ENCODE results near the gene KCNG2. TPM values are rescaled to one million over a fixed set of nuclear protein-coding genes. Genes with fewer than 3 reads are reported as not detected.

Gene KCNG2
- total and polyA plus RNA-seq, 2 of the 13 experiments (the other 11 are each of a cell fraction or from before 2014, with no cell fraction given): not detected

DNA sequence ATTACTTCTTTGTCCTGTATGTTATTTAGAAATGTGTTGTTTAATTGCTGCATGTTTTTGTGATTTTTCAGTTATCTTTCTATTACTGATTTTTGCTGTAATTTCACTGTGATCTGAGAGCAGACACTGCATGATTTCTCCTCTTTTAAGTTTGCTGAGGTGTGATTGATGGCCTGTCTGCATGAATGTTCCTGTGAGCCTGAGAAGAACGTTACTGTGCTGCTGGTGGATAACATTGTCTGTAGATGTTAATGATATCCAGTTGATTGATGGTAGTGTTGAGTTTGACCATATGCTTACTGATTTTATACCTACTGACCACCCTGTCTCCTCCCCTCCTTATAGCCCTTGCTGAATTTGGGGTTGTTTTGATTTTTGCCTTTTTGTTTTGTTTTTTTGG, 37.4 kb upstream of the KCNG2 start (continued):
- TF ChIP-seq, protein P1, sequence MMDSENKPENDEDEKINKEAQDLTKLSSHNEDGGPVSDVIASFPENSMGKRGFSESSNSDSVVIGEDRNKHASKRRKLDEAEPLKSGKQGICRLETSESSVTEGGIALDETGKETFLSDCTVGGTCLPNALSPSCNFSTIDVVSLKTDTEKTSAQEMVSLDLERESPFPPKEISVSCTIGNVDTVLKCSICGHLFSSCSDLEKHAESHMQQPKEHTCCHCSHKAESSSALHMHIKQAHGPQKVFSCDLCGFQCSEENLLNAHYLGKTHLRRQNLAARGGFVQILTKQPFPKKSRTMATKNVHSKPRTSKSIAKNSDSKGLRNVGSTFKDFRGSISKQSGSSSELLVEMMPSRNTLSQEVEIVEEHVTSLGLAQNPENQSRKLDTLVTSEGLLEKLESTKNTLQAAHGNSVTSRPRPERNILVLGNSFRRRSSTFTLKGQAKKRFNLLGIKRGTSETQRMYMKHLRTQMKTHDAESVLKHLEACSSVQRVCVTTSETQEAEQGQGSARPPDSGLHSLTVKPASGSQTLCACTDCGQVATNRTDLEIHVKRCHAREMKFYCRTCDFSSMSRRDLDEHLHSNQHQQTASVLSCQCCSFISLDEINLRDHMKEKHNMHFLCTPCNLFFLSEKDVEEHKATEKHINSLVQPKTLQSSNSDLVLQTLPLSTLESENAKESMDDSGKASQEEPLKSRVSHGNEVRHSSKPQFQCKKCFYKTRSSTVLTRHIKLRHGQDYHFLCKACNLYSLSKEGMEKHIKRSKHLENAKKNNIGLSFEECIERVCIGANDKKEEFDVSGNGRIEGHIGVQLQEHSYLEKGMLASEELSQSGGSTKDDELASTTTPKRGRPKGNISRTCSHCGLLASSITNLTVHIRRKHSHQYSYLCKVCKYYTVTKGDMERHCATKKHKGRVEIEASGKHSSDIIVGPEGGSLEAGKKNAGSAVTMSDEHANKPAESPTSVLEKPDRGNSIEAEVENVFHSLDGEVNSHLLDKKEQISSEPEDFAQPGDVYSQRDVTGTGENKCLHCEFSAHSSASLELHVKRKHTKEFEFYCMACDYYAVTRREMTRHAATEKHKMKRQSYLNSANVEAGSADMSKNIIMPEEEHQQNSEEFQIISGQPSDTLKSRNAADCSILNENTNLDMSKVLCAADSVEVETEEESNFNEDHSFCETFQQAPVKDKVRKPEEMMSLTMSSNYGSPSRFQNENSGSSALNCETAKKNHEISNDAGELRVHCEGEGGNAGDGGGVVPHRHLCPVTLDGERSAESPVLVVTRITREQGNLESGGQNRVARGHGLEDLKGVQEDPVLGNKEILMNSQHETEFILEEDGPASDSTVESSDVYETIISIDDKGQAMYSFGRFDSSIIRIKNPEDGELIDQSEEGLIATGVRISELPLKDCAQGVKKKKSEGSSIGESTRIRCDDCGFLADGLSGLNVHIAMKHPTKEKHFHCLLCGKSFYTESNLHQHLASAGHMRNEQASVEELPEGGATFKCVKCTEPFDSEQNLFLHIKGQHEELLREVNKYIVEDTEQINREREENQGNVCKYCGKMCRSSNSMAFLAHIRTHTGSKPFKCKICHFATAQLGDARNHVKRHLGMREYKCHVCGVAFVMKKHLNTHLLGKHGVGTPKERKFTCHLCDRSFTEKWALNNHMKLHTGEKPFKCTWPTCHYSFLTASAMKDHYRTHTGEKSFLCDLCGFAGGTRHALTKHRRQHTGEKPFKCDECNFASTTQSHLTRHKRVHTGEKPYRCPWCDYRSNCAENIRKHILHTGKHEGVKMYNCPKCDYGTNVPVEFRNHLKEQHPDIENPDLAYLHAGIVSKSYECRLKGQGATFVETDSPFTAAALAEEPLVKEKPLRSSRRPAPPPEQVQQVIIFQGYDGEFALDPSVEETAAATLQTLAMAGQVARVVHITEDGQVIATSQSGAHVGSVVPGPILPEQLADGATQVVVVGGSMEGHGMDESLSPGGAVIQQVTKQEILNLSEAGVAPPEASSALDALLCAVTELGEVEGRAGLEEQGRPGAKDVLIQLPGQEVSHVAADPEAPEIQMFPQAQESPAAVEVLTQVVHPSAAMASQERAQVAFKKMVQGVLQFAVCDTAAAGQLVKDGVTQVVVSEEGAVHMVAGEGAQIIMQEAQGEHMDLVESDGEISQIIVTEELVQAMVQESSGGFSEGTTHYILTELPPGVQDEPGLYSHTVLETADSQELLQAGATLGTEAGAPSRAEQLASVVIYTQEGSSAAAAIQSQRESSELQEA (CRISPR knock-in tag; IDR thresholded peaks at IDR 0.05; ENCODE audit: not compliant biosample characterization): no peak
- TF ChIP-seq ZNF232 (CRISPR knock-in tag; IDR thresholded peaks at IDR 0.05; ENCODE audit: borderline replicate concordance) (no peak), ZNF670 (CRISPR knock-in tag; IDR thresholded peaks at IDR 0.05; ENCODE audit: borderline replicate concordance) (no peak), ZNF382 (CRISPR knock-in tag; IDR thresholded peaks at IDR 0.05; ENCODE audit: borderline replicate concordance) (no peak), NFE2 (CRISPR knock-in tag; IDR thresholded peaks at IDR 0.05) (no peak)

GRCh38 chr18:79760881-79761280, 36.9 kb upstream of the KCNG2 start:
- H2AFZ ChIP-seq (ENCODE audit: low read length): no peak overlapping the region
- no peaks in the 10 kb centered on the region for H3K9me3 ChIP-seq (ENCODE audit: low read length)
- DNase-seq (ENCODE audit: low spot score) (no peak), ATAC-seq (no peak), FAIRE-seq (no peak)
- in situ Hi-C loops (cut with HindIII; ENCODE audit: extremely low pct_ligation_motif_present, low pct_unique_long_range_greater_than_20kb): no loop called here
- intact Hi-C loops (cut with micrococcal nuclease; ENCODE audit: unreplicated experiment): no loop called here
- H3K27me3 ChIP-seq (ENCODE audit: control insufficient read depth in 1 of 2, insufficient read depth in 2 of 2, low read length in 2 of 2): peaks cover 0 to 3% of the 10 kb centered on the region in 2 experiments; a peak in 1 of 5 replicates
- no TSS peak for BruUV-seq (replicated peaks)
- H3K4me1 ChIP-seq (ENCODE audit: insufficient read depth, low read length): no peaks in the 10 kb centered on the region
- ChIA-PET POLR2A (no interaction called here), CTCF (ENCODE audit: low intra/inter-chr PET ratio, low total read pairs) (no interaction called here)
- H3K9ac ChIP-seq (ENCODE audit: insufficient read depth, low read depth, low read length): no peak overlapping the region
- H4K20me1 ChIP-seq (ENCODE audit: insufficient read depth, low read length): no peaks in the 10 kb centered on the region
- no peak overlapping the region for H3K27ac ChIP-seq (ENCODE audit: extremely low read length, insufficient read depth, low read length)
- H3K4me2 ChIP-seq (ENCODE audit: low read depth, low read length): no peak overlapping the region
- H3K36me3 ChIP-seq (replicated peaks in 1 of 2; ENCODE audit: control insufficient read depth in 1 of 2, insufficient read depth in 2 of 2, low read length in 2 of 2): no peaks in the 10 kb centered on the region
- no peaks in the 10 kb centered on the region for H3K79me2 ChIP-seq (ENCODE audit: insufficient read depth, low read length)
- no peak overlapping the region for H3K4me3 ChIP-seq (replicated peaks in 1 of 3; ENCODE audit: insufficient read depth in 1 of 3, low read depth in 2 of 3, low read length in 3 of 3)
- 10% methylated on average over 1 of the region's 1 CpG for WGBS (ENCODE audit: low lambda C conversion rate)
- no peak for TF ChIP-seq PAWR (CRISPR knock-in tag; IDR thresholded peaks at IDR 0.05; ENCODE audit: borderline replicate concordance)
- no peak for TF ChIP-seq ZNF780A (CRISPR knock-in tag; IDR thresholded peaks at IDR 0.05)
- no peak for TF ChIP-seq SP140L (CRISPR knock-in tag; IDR thresholded peaks at IDR 0.05; ENCODE audit: borderline replicate concordance)
- no peak for TF ChIP-seq ZNF460 (CRISPR knock-in tag; IDR thresholded peaks at IDR 0.05; ENCODE audit: borderline replicate concordance)
- no peak for TF ChIP-seq RARA (CRISPR knock-in tag; IDR thresholded peaks at IDR 0.05)
- no peak for TF ChIP-seq MED1 (CRISPR knock-in tag; IDR thresholded peaks at IDR 0.05)
- no peak for TF ChIP-seq ZNF891 (CRISPR knock-in tag; IDR thresholded peaks at IDR 0.05)
- no peak for TF ChIP-seq RXRB (CRISPR knock-in tag; IDR thresholded peaks at IDR 0.05; ENCODE audit: borderline replicate concordance)
- TF ChIP-seq AHR (CRISPR knock-in tag; IDR thresholded peaks at IDR 0.05): no peak

Data from HepG2 (cell line).